Activated naive CD4-positive, alpha-beta T cell treated with anti-CD3 and anti-CD28 coated beads, Interleukin-2, amount 50 U/mL, for 72 hours (primary cell): ENCODE measurements around the gene ETV6. TPM values are rescaled to one million over a fixed set of nuclear protein-coding genes. Genes with fewer than 3 reads are reported as not detected.

ENCODE experiments used
- ATAC-seq, 2 donors: fragments of 150-1000 bp; cut with Tn5 transposase; 2 replicates each; pipeline ENCODE4 v1.10.0; 2021; ENCODE audit warnings: mild to moderate bottlenecking in 2 of 2, moderate library complexity in 2 of 2
- DNase-seq, 2 donors: peaks; one replicate each; pipeline ENCODE4 v3.0.0; 2021 to 2022; ENCODE audit warnings: low spot score in 2 of 2
- H3K27ac Mint-ChIP-seq, 2 donors: one replicate each; pipeline ENCODE4 v1.8.0; 2022; ENCODE audit warnings: mild to moderate bottlenecking in 2 of 2, mixed read lengths in 2 of 2
- H3K36me3 Mint-ChIP-seq, 2 donors: one replicate each; pipeline ENCODE4 v1.8.0; 2022; ENCODE audit warnings: mixed read lengths in 2 of 2
- H3K9me3 Mint-ChIP-seq, 2 donors: one replicate each; pipeline ENCODE4 v1.8.0; 2022; ENCODE audit warnings: mixed read lengths in 2 of 2
- total RNA-seq, 2 donors: library from RNA; stranded (reverse); gene quantifications; one replicate each; pipeline ENCODE4 v1.2.3, GENCODE V29; 2022

Gene ETV6
- total RNA-seq, 2 donors from 2014 or later = 15.2 to 80.7 TPM

DNA sequence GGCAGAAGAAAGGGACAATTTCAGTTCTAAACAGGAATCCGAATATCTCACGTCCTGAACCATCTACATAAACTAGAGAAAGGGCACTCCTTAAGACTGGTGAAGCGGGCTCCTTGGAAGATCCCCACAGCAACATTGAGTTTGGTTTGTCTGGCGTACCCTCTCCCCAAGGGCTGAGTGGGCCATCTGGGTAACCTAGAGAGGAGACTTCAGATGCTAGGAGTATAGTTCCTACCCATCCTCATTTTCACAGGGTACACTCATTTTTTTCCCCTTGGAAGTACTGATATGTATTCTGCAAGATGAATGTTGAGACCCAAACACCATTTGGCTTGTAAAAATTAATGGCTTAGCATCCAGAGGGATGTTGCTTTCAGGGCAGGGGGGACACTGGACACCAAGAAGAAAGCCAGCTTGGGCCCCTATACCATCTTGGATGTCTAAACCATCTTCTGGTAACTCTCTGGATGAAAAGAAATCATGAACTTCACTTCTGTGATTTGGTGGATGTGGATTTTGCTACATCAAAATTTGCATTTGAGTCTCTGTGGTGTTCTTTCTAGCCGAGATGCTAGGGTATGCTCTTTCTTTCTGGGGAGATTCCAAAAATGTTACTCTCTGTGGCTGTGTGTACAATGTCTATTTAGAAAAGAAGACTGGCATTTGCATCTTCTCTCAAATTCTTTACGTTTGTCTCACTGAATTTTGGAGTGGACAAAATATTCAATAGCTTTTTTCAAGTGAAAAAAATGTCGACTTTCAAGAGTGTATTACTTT lies 97.7 kb downstream of the ETV6 start:
- H3K27ac Mint-ChIP-seq = peak overlapping the region in 1 of 2 donors; percentile 58

DNA sequence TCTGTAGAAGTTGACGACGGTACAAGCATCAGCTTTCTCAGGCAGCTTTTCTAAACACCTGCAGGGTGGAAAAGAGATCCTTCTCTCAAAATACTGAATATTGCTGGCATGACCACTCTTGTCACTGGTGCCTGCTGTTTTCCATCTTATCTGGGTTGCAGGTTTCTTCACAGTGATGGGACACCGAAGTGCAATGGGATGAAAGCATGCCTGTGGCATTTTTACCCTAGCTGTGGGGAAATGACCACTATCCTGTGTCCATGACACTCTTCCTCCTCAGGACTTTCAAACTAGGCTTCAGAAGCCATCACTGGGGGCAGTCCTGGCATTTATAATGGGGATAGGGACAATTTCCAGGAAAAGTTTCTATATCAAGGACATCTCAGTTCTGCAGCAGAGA lies 98.5 kb downstream of the ETV6 start:
- DNase-seq (no peak), ATAC-seq (no peak)
- peaks cover 8 to 31% of the 10 kb centered on the region in 2 donors for H3K36me3 Mint-ChIP-seq
- H3K27ac Mint-ChIP-seq = no peak overlapping the region
- H3K9me3 Mint-ChIP-seq = no peaks in the 10 kb centered on the region

More for the DNA sequence above, 97.7 kb downstream of the ETV6 start:
- H3K36me3 Mint-ChIP-seq = peaks cover 4 to 30% of the 10 kb centered on the region in 2 donors
- DNase-seq = no peak
- no peak for ATAC-seq
- H3K9me3 Mint-ChIP-seq = no peaks in the 10 kb centered on the region

DNA sequence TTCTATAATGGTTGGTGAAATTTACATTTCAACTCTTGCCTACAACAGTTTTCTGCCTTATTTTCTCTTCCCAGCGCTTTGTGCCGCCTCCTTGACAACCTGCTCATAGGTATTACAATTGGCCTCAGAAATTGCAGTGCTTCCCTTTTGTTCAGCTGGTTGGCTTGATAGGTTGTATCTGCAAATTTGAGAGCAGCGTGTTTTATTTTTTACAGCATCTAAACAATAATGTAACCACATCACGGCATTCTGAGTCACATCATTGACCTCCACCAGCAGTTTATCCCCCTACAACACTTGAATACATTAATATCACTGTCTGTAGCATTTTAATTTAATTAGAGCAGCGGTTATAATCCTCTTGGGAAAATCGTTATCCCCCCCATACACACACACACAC lies 99.4 kb downstream of the ETV6 start:
- H3K27ac Mint-ChIP-seq = no peak overlapping the region
- ATAC-seq = no peak
- H3K36me3 Mint-ChIP-seq = peaks cover 15 to 41% of the 10 kb centered on the region in 2 donors
- DNase-seq = no peak
- H3K9me3 Mint-ChIP-seq = no peaks in the 10 kb centered on the region

DNA sequence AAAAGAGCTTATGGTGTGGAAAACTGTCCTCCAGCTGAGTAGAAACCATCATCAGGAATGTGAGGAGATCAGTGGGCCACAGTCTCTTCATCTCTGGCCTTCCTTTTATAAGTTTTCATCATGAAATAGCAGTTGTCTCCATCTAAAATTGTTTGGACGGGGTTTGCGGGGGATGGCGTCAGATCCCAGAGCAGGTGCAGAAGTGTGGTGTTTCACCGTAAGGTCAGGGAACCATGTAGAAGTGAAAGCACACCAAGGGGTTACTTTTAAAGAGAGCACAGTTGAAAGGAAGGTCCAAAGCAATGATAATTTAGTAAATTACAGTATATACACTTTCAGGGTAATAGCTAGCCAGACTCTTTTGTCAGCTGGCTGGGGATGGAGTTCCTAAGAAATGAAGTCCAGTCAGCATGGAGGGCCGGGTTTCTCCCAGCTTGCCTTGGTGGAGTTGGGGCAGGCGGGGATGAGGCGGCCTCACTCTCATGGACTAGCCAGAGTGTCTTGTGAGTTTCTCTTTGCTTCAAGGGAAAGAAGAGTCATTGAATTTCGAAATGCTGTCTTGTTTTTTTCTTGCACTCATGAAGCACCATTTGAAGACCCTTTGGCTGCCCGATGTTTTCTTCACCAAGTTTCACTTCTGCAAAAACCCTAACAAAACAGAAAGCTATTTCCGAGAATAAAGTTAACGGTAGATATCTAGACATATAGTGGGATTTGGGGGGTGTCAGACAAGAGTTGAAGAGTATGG lies 100.6 kb downstream of the ETV6 start:
- peaks cover 15 to 50% of the 10 kb centered on the region in 2 donors for H3K36me3 Mint-ChIP-seq
- ATAC-seq = no peak
- H3K27ac Mint-ChIP-seq = peak overlapping the region in 1 of 2 donors; percentile 30
- H3K9me3 Mint-ChIP-seq = no peaks in the 10 kb centered on the region
- DNase-seq = no peak

DNA sequence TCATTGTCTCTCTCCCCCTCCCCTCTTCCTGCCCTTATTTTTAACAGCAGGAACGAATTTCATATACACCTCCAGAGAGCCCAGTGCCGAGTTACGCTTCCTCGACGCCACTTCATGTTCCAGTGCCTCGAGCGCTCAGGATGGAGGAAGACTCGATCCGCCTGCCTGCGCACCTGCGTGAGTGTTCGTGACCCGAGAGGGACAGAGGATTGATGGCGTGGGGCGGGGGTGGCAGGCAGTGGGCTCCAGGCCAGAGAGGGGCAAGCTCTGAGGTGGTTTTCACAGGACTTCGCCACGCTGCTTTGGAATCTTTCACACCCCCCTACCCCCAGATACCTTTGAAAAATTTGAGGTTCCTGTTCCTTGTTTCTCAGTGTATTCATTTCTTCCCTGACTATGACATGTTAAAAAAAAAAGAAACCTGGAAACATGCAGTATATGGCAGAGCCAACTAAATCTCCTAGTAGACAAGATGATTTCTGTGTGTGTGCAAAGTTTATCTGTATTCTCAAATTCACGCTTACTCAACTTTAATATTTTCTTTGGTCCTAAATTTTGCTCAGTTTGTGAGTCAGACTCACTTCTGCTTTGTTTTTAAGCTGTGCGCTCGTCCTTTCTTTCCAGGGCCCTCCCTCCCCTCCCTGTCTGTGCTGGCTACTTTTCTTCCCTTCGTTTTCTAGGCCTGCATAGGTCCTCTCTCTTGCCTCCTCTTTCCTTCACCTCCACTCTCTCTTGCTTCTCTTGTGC lies 103.1 kb downstream of the ETV6 start:
- Mint-ChIP-seq H3K27ac (peak overlapping the region in 1 of 2 donors; percentile 81), H3K9me3 (no peaks in the 10 kb centered on the region), H3K36me3 (peaks cover 20 to 51% of the 10 kb centered on the region in 2 donors)
- ATAC-seq (no peak), DNase-seq (no peak)

DNA sequence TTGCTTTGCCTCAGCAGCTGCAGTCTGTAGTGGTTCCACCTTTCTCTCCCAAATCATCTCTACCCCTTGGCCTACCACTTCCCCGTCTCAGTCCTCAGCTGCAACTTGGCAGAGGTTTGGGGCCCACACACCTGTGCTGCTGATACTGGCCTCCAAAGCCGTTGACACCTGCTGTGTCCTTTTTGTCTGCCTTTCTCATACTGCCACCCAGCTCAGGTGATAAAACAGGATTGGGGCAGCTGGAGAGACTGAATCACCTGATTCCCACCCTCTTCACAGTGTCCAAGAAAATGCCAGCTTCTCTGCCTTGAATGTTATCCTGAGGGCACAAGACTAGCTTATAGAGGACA lies 103.7 kb downstream of the ETV6 start:
- ATAC-seq (no peak), DNase-seq (no peak)
- no peaks in the 10 kb centered on the region for H3K9me3 Mint-ChIP-seq
- H3K27ac Mint-ChIP-seq = peak overlapping the region in 1 of 2 donors; percentile 81
- H3K36me3 Mint-ChIP-seq = peaks cover 20 to 51% of the 10 kb centered on the region in 2 donors

DNA sequence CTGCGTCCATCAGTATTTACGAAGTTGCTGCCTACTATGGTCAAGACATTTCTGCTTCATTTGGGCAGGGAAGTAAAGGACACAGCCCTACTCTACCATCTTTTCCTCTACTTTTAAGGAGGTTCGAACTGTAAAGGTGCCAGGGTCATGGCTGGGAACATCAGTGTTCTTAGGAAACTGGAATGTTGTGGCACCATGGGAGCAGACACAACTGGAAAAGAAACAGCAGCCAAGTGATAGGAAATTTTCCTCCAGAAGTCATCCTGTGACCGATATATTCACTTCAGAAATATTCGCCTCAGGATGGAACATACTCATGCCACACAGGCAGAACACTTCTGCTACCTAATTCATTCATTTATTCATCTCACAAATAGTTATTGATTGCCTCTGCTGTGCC lies 104.4 kb downstream of the ETV6 start:
- H3K36me3 Mint-ChIP-seq = peaks cover 20 to 57% of the 10 kb centered on the region in 2 donors
- H3K9me3 Mint-ChIP-seq = no peaks in the 10 kb centered on the region
- ATAC-seq = no peak
- peak overlapping the region in 1 of 2 donors; percentile 31 for H3K27ac Mint-ChIP-seq
- DNase-seq = no peak

DNA sequence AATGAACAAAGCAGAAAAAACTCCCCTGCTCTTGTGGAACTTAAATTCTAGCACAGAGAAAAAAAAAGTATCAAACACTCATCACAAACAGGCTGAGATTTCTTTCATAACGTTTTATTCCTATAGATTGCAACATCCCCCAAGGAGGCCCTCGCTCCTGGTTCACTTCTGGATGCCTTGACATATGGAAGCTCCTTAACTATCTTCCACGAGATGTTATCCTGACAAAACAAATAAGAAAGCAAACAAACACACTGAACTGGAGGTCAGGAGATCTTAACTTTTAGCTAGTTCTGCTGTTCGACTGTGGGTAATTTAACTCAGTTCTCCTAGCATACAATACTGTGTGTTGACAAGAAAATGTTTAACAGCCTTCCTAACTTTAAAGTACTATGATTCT lies 104.8 kb downstream of the ETV6 start:
- Mint-ChIP-seq H3K36me3 (peaks cover 20 to 59% of the 10 kb centered on the region in 2 donors), H3K27ac (no peak overlapping the region), H3K9me3 (no peaks in the 10 kb centered on the region)
- no peak for DNase-seq
- no peak for ATAC-seq

DNA sequence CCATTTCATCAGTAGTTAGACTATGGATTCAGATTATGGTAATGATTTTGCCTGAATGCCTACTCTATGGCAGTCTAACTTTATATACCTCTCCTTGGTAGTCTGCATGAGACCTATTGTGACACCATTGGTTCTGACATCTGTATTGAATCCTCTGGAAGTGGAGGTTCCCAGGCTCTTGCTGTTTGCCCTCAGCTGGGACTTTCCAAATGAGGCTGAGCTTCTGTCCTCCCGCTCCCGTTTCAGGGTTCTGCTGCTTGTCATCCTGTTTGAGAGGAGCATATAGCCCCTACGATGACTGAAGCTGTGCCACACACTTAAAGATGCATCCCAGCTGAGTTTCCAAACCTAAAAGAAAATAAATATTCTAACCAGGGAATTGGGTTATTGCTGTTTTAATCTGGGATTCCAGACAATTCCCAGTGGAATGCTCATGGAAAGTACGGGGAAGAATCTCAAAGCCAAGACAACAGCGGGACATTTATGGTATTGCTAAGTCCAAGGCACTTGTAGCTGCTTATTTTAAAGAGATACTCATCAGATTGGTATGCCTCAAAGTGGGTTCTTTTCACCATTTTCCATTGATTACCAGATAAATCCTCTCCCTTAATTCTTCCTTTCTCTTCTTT lies 105.9 kb downstream of the ETV6 start:
- Mint-ChIP-seq H3K27ac (no peak overlapping the region), H3K9me3 (no peaks in the 10 kb centered on the region), H3K36me3 (peaks cover 26 to 63% of the 10 kb centered on the region in 2 donors)
- DNase-seq (no peak), ATAC-seq (no peak)

DNA sequence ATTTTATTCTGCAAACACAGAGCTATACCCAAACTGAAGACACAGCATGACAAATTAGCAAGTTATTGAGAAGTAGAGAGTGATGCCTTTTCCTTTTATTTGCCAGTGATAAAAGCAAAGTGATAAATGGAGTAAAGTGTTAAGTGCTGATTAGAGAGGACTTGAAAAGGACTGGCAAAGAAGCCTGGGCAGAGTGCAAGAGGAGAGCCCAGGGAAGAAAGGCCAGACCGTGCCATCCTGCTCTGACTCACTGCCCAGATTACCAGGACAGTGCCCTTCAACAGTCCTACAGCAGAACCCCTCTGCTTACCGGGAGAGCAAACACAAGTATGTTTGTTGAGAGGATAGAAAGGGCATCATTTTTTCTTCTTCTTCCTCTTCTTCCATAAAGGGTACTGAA lies 106.5 kb downstream of the ETV6 start:
- ATAC-seq (no peak), DNase-seq (no peak)
- Mint-ChIP-seq H3K27ac (peak overlapping the region in 1 of 2 donors; percentile 40), H3K9me3 (no peaks in the 10 kb centered on the region), H3K36me3 (peaks cover 26 to 69% of the 10 kb centered on the region in 2 donors)

DNA sequence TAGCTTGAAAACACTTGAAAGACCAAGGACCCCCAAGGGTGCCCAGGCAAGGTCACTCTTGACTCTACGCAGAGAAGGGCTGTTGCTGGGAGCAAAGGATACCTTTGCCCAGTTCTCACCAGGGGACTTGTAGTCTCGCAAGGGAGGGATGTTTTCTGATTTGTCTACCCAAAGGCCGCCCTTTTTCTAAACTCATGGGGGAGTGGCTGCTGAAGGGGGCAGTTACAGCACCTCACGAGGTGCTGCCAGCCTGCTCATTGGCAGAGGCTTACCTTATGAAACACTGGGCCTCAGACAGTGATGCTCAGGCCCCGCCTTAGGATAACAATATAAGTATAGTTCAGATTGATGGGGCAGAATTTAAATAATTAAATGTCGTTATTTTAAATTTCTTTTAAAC lies 107.0 kb downstream of the ETV6 start:
- no peak overlapping the region for H3K27ac Mint-ChIP-seq
- no peaks in the 10 kb centered on the region for H3K9me3 Mint-ChIP-seq
- DNase-seq = no peak
- no peak for ATAC-seq
- H3K36me3 Mint-ChIP-seq = peaks cover 22 to 68% of the 10 kb centered on the region in 2 donors

DNA sequence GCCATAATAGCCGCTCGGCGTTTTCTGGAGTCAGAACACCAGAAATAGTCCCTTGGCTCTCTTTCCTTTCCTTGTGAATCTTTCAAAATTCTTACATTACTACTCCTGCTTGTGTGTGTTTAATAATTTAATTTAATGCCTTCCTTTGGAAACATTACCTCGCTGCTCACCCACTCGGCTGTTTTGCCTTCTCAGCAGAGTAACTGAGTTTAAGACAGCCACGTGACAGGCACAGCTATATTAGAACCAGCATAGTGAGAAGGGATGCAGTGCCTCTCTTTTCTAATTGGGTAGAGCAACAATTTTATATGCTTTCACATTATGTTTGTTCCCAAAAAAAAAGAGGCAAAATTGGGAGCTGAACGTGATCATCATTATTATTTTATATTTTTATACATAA lies 107.6 kb downstream of the ETV6 start:
- ATAC-seq (no peak), DNase-seq (no peak)
- peak overlapping the region in 1 of 2 donors; percentile 51 for H3K27ac Mint-ChIP-seq
- H3K36me3 Mint-ChIP-seq = peaks cover 22 to 62% of the 10 kb centered on the region in 2 donors
- no peaks in the 10 kb centered on the region for H3K9me3 Mint-ChIP-seq

DNA sequence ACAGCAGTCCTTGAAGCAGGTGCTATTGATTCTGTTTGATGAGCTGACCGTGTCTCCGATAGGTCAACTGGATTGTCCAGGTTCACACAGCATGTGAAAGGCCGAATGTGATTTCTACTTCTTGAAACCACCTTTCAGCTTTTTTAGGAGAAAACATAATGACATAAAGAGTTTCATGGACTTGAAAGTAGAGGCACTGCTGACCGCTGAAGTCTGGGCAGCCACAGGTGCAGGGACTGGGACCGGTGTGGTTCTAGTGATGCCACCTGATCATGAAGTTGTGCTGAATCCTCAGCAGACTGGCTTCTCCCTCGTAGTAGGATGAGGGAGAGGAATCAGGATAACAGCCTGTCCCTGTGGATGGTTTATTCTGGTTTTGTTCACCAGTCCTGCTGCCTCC lies 108.1 kb downstream of the ETV6 start:
- Mint-ChIP-seq H3K27ac (no peak overlapping the region), H3K9me3 (no peaks in the 10 kb centered on the region), H3K36me3 (peaks cover 22 to 62% of the 10 kb centered on the region in 2 donors)
- DNase-seq = no peak
- ATAC-seq = no peak

DNA sequence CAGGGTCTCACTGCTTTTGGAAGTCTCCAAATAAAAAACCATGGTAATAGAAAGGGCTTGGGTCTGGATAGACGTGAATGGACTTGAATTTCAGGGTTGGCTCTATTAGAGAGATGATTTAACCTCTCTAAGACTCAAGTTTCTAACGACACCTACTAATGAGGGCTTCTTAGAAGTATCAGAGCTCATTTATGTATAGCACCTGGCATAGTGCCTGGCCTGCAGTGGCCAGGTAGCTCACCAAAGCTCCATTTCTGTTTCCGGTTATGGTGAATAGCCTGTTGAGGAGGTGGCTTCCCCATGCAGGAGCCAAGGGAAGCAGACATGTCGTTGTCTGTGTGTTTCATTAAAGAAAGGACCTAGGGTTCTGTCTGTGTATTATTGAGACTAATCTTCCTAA lies 108.6 kb downstream of the ETV6 start:
- DNase-seq (no peak), ATAC-seq (no peak)
- no peaks in the 10 kb centered on the region for H3K9me3 Mint-ChIP-seq
- no peak overlapping the region for H3K27ac Mint-ChIP-seq
- peaks cover 17 to 63% of the 10 kb centered on the region in 2 donors for H3K36me3 Mint-ChIP-seq

DNA sequence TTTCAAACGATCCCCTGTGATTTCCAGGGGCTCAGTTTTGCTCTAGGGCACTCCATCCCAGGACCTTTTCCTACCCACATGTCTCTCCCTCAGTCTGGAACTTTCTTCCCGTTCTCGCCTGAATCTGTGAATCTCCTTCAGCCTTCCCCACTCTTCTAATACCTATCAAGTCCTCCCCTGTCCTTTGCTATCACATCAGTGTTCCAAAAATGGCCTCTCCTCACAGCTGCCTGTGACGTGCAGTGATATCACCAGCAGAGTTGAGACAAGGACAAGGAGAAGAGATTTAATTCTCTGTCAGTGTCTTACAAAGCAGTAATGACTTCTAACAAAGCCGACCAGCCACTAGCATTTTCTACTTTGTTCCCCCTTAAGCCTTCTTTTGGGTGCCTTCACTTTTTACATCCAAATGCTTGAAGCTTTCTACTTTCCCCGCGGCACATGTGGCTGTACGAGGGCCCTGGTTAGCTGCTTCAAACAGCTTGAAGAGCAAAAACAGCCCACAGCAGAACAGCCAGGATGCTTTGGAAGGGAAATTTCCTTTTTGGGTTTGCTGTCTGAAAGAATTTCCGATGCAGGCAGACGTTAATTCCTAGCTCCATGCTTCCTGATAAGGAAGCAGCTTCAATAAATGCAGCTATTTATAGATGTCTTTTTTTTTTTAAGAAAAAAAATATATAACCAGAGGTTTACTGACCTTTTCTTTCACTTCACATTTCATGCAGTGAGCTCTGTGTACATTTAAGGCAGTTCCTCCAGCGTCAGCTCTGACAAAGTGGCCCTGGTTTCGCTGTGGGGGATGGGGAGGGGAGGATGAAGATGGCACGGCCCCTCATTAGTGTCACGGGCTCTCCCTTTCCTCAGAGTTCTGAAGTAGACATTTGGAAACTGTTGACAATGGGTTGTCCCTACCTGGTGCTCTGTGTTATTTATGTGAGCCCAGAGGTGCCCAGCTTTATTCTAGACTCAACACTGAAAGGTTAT lies 109.3 kb downstream of the ETV6 start:
- Mint-ChIP-seq H3K36me3 (peaks cover 14 to 63% of the 10 kb centered on the region in 2 donors), H3K9me3 (no peaks in the 10 kb centered on the region), H3K27ac (peak overlapping the region in 1 of 2 donors; percentile 53)
- no peak for DNase-seq
- ATAC-seq = no peak

DNA sequence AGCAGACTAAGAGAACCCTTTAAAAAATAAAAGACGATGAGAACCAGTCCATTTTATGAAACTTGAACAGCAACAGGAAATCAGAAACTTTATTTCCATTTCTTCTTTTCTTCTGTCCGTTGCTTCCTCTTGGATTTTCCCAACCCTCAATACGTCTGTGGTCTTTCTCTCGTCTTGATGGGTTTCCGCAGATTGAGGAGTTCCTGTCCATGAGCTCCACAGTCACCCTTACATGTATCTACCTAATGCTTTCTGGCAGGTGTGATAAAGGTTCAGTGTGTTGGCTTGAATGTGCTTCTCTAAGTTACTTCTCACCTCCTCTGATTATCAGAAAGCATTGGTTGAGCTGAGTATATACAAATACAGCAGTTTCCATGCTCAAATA lies 110.0 kb downstream of the ETV6 start:
- ATAC-seq (no peak), DNase-seq (no peak)
- Mint-ChIP-seq H3K9me3 (no peaks in the 10 kb centered on the region), H3K27ac (no peak overlapping the region), H3K36me3 (peaks cover 20 to 63% of the 10 kb centered on the region in 2 donors)
